Vagina (tissue), 2 donors: Measurements from ENCODE around the gene AQP5.

Experiments used
- POLR2AphosphoS5 ChIP-seq, 2 donors: sonication (generic); formaldehyde crosslinking; IDR thresholded peaks; one replicate each; pipeline ENCODE4 v1.9.0; 2017; ENCODE audit warnings: antibody characterized with exemption in 2 of 2, mild to moderate bottlenecking in 2 of 2, low read depth in 1 of 2; ENCODE audit not compliant: insufficient read depth in 1 of 2
- TF ChIP-seq, protein P1 (sequence below), 3 experiments: fragments of 450-650 bp in 2 of 3; fragments of 200-600 bp in 1 of 3; sonication (generic) in 1 of 3; IDR thresholded peaks; one replicate each; pipeline ENCODE4 v1.5.1; 2017 to 2019; ENCODE audit warnings: antibody characterized with exemption in 3 of 3, mild to moderate bottlenecking in 2 of 3, moderate library complexity in 2 of 3

DNA sequence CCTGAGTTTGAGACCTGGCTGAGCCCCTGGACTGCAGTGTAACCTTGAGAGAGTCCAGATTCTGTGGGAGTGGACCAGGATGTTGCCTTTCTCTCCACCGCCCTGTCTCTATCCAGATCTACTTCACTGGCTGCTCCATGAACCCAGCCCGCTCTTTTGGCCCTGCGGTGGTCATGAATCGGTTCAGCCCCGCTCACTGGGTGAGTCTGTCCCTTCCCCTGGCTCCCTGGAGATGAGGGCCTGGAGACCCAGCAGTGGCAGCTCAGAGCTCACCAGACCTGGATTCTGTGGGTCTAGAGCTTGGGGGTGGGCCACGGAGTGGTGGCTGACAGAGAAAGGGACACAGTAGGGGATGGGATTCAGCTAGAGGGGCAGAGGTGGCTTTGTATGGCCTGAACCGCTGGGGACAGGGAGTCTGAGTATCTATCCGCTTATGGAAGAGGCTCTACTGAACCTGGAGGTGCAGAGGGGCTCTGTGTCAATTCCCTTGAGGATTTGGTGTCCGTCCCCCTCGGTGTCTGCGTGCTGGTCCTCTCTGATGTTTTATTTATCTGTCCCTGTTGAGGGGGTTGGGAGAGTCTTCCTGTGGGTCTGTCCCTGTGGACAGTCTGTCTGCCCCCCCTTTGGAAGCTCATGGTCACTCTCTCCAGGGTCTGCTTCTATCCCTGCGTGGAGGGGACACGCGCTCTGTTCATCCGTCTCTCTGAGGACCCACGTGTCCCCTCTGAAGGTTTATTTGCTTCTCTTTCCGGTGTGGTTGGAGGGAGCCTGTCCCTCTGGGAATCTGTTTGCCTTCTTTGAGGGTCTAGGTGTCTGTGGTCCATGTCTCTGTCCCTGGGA is 2.5 kb downstream of the AQP5 start:
- TF ChIP-seq POLR2AphosphoS5 (IDR thresholded peaks at IDR 0.05; ENCODE audit: insufficient read depth in 1 of 2, low read depth in 1 of 2): no peak
- TF ChIP-seq, protein P1, sequence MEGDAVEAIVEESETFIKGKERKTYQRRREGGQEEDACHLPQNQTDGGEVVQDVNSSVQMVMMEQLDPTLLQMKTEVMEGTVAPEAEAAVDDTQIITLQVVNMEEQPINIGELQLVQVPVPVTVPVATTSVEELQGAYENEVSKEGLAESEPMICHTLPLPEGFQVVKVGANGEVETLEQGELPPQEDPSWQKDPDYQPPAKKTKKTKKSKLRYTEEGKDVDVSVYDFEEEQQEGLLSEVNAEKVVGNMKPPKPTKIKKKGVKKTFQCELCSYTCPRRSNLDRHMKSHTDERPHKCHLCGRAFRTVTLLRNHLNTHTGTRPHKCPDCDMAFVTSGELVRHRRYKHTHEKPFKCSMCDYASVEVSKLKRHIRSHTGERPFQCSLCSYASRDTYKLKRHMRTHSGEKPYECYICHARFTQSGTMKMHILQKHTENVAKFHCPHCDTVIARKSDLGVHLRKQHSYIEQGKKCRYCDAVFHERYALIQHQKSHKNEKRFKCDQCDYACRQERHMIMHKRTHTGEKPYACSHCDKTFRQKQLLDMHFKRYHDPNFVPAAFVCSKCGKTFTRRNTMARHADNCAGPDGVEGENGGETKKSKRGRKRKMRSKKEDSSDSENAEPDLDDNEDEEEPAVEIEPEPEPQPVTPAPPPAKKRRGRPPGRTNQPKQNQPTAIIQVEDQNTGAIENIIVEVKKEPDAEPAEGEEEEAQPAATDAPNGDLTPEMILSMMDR (IDR thresholded peaks at IDR 0.05): no peak
